K562 (cell line): ENCODE data around the gene MDM4. TPM values are rescaled to one million over a fixed set of nuclear protein-coding genes. Genes with fewer than 3 reads are reported as not detected.

Experiments used
- ATAC-seq: fragments of 200-7000 bp; cut with Tn5 transposase; 3 replicates; pipeline ENCODE4 v1.9.1; 2020; ENCODE audit warnings: moderate library complexity
- BruUV-seq: library from RNA; stranded (reverse); fragments of 400-500 nt; replicated peaks from 2 replicates; lab custom pipeline; 2021; lab: Mats Ljungman, UMichigan
- CTCF ChIA-PET: fragments of 300-600 bp; formaldehyde crosslinking; extraction: SDS; loops from one replicate; lab custom pipeline; 2021; ENCODE audit warnings: low intra/inter-chr PET ratio; lab: Yijun Ruan, JAX
- POLR2A ChIA-PET: fragments of 300-600, 350-650 bp; sonication (Branson Sonifier 250); formaldehyde crosslinking; extraction: SDS; loops from one replicate; lab custom pipeline; 2021; ENCODE audit warnings: antibody characterized with exemption, inconsistent platforms; lab: Yijun Ruan, JAX
- DNase-seq, 4 experiments: peaks; one replicate each; pipeline versions ENCODE4 v3.0.0 to v3.0.0-alpha.2; 2011 to 2018; ENCODE audit warnings: low spot score in 3 of 4, mixed read lengths in 3 of 4; ENCODE audit errors: extremely low read depth in 1 of 4
- FAIRE-seq: peaks from 2 replicates; lab custom pipeline; 2011; peaks lifted over from hg19 to GRCh38; lab: Jason Lieb, UNC
- H2AFZ ChIP-seq: 2 replicates; pipeline ENCODE4 v1.6.0; 2011; ENCODE audit warnings: low read depth, low read length, control low read depth, inconsistent platforms
- H3K27ac ChIP-seq: fragments of 200-600 bp; 3 replicates; pipeline ENCODE4 v1.8.0; 2011; ENCODE audit warnings: low read depth, mild to moderate bottlenecking, control low read depth, inconsistent platforms, low read length, moderate library complexity, mixed read lengths; ENCODE audit errors: extremely low read depth
- H3K27me3 ChIP-seq, 2 experiments: fragments of 300-600 bp in 1 of 2; 2 replicates in 1 of 2; 3 replicates in 1 of 2; pipeline versions ENCODE4 v1.6.0 to v1.8.0; 2011; ENCODE audit warnings: inconsistent platforms in 2 of 2, low read length in 2 of 2, mild to moderate bottlenecking in 1 of 2, mixed read lengths in 1 of 2, moderate library complexity in 1 of 2; ENCODE audit not compliant: control insufficient read depth in 2 of 2, insufficient read depth in 2 of 2
- H3K36me3 ChIP-seq: fragments of 300-600 bp; 3 replicates; pipeline ENCODE4 v1.8.0; 2011; ENCODE audit warnings: mild to moderate bottlenecking, low read length, inconsistent platforms; ENCODE audit not compliant: control insufficient read depth, insufficient read depth
- H3K4me1 ChIP-seq, 2 experiments: fragments of 200-600 bp in 1 of 2; replicated peaks in 1 of 2; 2 replicates in 1 of 2; 3 replicates in 1 of 2; pipeline versions ENCODE4 v1.5.1 to v1.8.0; 2011; ENCODE audit warnings: inconsistent platforms in 2 of 2, low read length in 2 of 2, mild to moderate bottlenecking in 1 of 2, mixed read lengths in 1 of 2, moderate library complexity in 1 of 2; ENCODE audit not compliant: control insufficient read depth in 2 of 2, insufficient read depth in 2 of 2
- H3K4me2 ChIP-seq: 2 replicates; pipeline ENCODE4 v1.6.1; 2011; ENCODE audit warnings: low read length, control low read depth, inconsistent platforms, mixed read lengths; ENCODE audit not compliant: insufficient read depth
- H3K4me3 ChIP-seq: fragments of 200-600 bp; sonication (generic), shearing (Covaris generic); 2 replicates; pipeline ENCODE4 v1.5.1; 2016; ENCODE audit warnings: control low read depth, inconsistent platforms
- H3K79me2 ChIP-seq: fragments of 200-600 bp; 3 replicates; pipeline ENCODE4 v1.8.0; 2011; ENCODE audit warnings: low read length, inconsistent platforms; ENCODE audit not compliant: control insufficient read depth, insufficient read depth
- H3K9ac ChIP-seq, 2 experiments: 2 replicates each; pipeline versions ENCODE4 v1.6.0 to v1.6.1; 2011; ENCODE audit warnings: low read depth in 2 of 2, low read length in 2 of 2, control low read depth in 1 of 2, inconsistent platforms in 1 of 2, mild to moderate bottlenecking in 1 of 2, mixed read lengths in 1 of 2; ENCODE audit not compliant: insufficient read depth in 1 of 2
- H3K9me1 ChIP-seq: one replicate; pipeline ENCODE4 v1.6.0; 2011; ENCODE audit warnings: inconsistent platforms, mild to moderate bottlenecking, low read length, moderate library complexity; ENCODE audit not compliant: control insufficient read depth, insufficient read depth
- H3K9me3 ChIP-seq: replicated peaks from 2 replicates; pipeline ENCODE4 v1.5.1; 2011; ENCODE audit warnings: low read depth, low read length, inconsistent platforms; ENCODE audit not compliant: control insufficient read depth, insufficient read depth
- H4K20me1 ChIP-seq: replicated peaks from 2 replicates; pipeline ENCODE4 v1.6.1; 2011; ENCODE audit warnings: low read length, inconsistent platforms, mixed read lengths; ENCODE audit not compliant: control insufficient read depth, insufficient read depth
- ARNT ChIP-seq, 2 experiments: fragments of 450-650 bp; IDR thresholded peaks; 2 replicates each; pipeline ENCODE4 v1.6.1; 2016; ENCODE audit warnings: mild to moderate bottlenecking in 1 of 2
- BHLHE40 ChIP-seq: IDR thresholded peaks from 2 replicates; pipeline ENCODE4 v1.6.1; 2011; ENCODE audit warnings: low read length, improper control_type of control experiment
- E2F6 ChIP-seq, 2 experiments: IDR thresholded peaks; 2 replicates each; pipeline ENCODE4 v1.6.1; 2011; ENCODE audit warnings: borderline replicate concordance in 1 of 2, control low read depth in 1 of 2, low read depth in 1 of 2, low read length in 1 of 2, mild to moderate bottlenecking in 1 of 2, mixed read lengths in 1 of 2, moderate library complexity in 1 of 2; ENCODE audit not compliant: insufficient read depth in 1 of 2, insufficient read length in 1 of 2, poor library complexity in 1 of 2, severe bottlenecking in 1 of 2; ENCODE audit errors: extremely low read depth in 1 of 2
- GTF2E2 ChIP-seq: fragments of 200-800 bp; sonication (Bioruptor generic); IDR thresholded peaks from 2 replicates; pipeline ENCODE4 v1.6.1; 2016; ENCODE audit warnings: missing genetic modification characterization, missing compliant biosample characterization
- NCOA2 ChIP-seq, 2 experiments: fragments of 450-650 bp; IDR thresholded peaks; 2 replicates each; pipeline ENCODE4 v1.6.1; 2018; ENCODE audit warnings: mild to moderate bottlenecking in 2 of 2, moderate library complexity in 1 of 2; ENCODE audit not compliant: partially characterized antibody in 2 of 2
- RFX5 ChIP-seq: IDR thresholded peaks from 2 replicates; pipeline ENCODE4 v1.6.1; 2011; ENCODE audit warnings: low read depth, mild to moderate bottlenecking, improper control_type of control experiment, low read length
- ZKSCAN3 ChIP-seq: fragments of 250-450 bp; sonication (Bioruptor Pico); IDR thresholded peaks from 2 replicates; pipeline ENCODE4 v1.4.0; 2020
- ZNF140 ChIP-seq: fragments of 250-450 bp; sonication (Bioruptor Pico); IDR thresholded peaks from 2 replicates; pipeline ENCODE4 v1.8.0; 2021; ENCODE audit warnings: moderate library complexity, mild to moderate bottlenecking, inconsistent platforms
- ZNF174 ChIP-seq: fragments of 250-450 bp; sonication (Bioruptor Pico); IDR thresholded peaks from 2 replicates; pipeline ENCODE4 v1.4.0; 2020; ENCODE audit warnings: mild to moderate bottlenecking
- ZNF766 ChIP-seq: fragments of 200-800 bp; sonication (Bioruptor generic); conservative IDR thresholded peaks from 2 replicates; pipeline ENCODE4 v1.6.1; 2016; ENCODE audit warnings: missing genetic modification characterization, missing compliant biosample characterization
- ZSCAN32 ChIP-seq: fragments of 450-650 bp; formaldehyde crosslinking; IDR thresholded peaks from 2 replicates; pipeline ENCODE4 v1.4.0; 2020; ENCODE audit warnings: mild to moderate bottlenecking, moderate library complexity
- WGBS: fragments of 100-300 bp; shearing (Covaris generic); methylation state at CpG from one replicate; pipeline ENCODE4 v1.1.6; 2016; ENCODE audit warnings: low coverage, mixed read lengths; ENCODE audit not compliant: insufficient coverage; ENCODE audit errors: missing lambda C conversion rate; 5-methylcytosine and 5-hydroxymethylcytosine counted together
- in situ Hi-C: fragments of 300-500 bp; cut with MboI; formaldehyde crosslinking; loops from 4 replicates; pipeline ENCODE4 v1.15.0; 2018; ENCODE audit warnings: inconsistent platforms, mixed read lengths
- intact Hi-C: fragments of 100-400 bp; cut with micrococcal nuclease; formaldehyde crosslinking; loops from 2 replicates; pipeline ENCODE4 v1.14.2; 2022
- polyA plus RNA-seq, 8 experiments: library from polyadenylated mRNA; depleted of rRNA in 4 of 8; stranded (reverse) in 5 of 8; unstranded in 3 of 8; fragments of >200 nt; fragmentation: Nextera tagmentation in 2 of 8; fragmentation: Illumina TruSeq in 1 of 8; extraction: Ambion mirVana in 2 of 8; extraction: Trizol in 1 of 8; gene quantifications; 2 replicates each; pipeline versions ENCODE4 v1.2.1 to v1.2.3, GENCODE V29; 2011 to 2014; ENCODE audit warnings: inconsistent platforms in 1 of 8, missing spikeins in 1 of 8
- total RNA-seq, 7 experiments: library from RNA; depleted of rRNA in 6 of 7; stranded (reverse); fragments of >200 nt in 6 of 7; fragmentation: Illumina TruSeq in 2 of 7; extraction: Trizol in 2 of 7; gene quantifications; 2 replicates each; pipeline versions ENCODE4 v1.2.1 to v1.2.3, GENCODE V29; 2011 to 2021; ENCODE audit warnings: low replicate concordance in 1 of 7
- TF ChIP-seq, protein P1 (sequence below), 2 experiments: fragments of 450-650 bp; IDR thresholded peaks; 2 replicates each; pipeline ENCODE4 v1.6.1; 2018; ENCODE audit warnings: mild to moderate bottlenecking in 2 of 2, low read depth in 1 of 2; ENCODE audit not compliant: partially characterized antibody in 2 of 2
- TF ChIP-seq, protein P2 (sequence below): fragments of 250-450 bp; sonication (Bioruptor Pico); IDR thresholded peaks from 2 replicates; pipeline ENCODE4 v1.4.0; 2020; ENCODE audit warnings: mild to moderate bottlenecking, moderate library complexity
- TF ChIP-seq, protein P3 (sequence below): fragments of 250-450 bp; sonication (Bioruptor Pico); IDR thresholded peaks from 2 replicates; pipeline ENCODE4 v1.5.0; 2021

The MDM4 gene
- total and polyA plus RNA-seq, 9 of the 15 experiments (the other 6 are each of a cell fraction or from before 2014, with no cell fraction given) = 3.3 to 61.7 (median 21.2) TPM

DNA sequence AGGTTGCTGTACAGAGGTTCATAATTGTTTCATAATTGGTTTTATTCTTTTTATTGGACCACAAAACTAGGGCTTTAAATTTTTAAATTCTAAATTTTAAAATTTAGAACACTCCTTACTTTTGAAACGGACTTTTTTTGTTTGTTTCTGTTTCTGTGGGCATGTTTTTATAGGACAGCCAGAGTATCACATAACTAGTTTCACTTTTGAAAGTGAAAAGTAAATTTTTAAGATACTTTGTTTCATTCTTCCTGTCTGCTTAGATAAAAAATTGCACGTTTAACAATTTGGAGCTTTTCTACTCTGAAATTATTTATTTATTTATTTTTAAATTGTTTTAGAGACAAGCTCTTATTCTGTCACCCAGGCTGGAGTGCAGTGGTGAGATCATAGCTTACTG lies 29.7 kb downstream of the MDM4 start:
- no peaks in the 10 kb centered on the region for H3K27me3 ChIP-seq
- POLR2A ChIA-PET = interaction anchor here (0.6 to 3.1 kb wide), 8 partner anchors 9 to 29 kb away, joined by 3 to 11 read pairs (median 4); partner anchors contain the start of gene MDM4
- H3K36me3 ChIP-seq = peaks cover 98% of the 10 kb centered on the region
- no peak for FAIRE-seq
- BruUV-seq = no TSS peak
- TF ChIP-seq ZSCAN32 (CRISPR knock-in tag) = no peak
- TF ChIP-seq, protein P1, sequence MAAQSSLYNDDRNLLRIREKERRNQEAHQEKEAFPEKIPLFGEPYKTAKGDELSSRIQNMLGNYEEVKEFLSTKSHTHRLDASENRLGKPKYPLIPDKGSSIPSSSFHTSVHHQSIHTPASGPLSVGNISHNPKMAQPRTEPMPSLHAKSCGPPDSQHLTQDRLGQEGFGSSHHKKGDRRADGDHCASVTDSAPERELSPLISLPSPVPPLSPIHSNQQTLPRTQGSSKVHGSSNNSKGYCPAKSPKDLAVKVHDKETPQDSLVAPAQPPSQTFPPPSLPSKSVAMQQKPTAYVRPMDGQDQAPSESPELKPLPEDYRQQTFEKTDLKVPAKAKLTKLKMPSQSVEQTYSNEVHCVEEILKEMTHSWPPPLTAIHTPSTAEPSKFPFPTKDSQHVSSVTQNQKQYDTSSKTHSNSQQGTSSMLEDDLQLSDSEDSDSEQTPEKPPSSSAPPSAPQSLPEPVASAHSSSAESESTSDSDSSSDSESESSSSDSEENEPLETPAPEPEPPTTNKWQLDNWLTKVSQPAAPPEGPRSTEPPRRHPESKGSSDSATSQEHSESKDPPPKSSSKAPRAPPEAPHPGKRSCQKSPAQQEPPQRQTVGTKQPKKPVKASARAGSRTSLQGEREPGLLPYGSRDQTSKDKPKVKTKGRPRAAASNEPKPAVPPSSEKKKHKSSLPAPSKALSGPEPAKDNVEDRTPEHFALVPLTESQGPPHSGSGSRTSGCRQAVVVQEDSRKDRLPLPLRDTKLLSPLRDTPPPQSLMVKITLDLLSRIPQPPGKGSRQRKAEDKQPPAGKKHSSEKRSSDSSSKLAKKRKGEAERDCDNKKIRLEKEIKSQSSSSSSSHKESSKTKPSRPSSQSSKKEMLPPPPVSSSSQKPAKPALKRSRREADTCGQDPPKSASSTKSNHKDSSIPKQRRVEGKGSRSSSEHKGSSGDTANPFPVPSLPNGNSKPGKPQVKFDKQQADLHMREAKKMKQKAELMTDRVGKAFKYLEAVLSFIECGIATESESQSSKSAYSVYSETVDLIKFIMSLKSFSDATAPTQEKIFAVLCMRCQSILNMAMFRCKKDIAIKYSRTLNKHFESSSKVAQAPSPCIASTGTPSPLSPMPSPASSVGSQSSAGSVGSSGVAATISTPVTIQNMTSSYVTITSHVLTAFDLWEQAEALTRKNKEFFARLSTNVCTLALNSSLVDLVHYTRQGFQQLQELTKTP (IDR thresholded peaks at IDR 0.05; ENCODE audit: low read depth in 1 of 2, partially characterized antibody in 2 of 2) = no peak
- TF ChIP-seq E2F6 (IDR thresholded peaks at IDR 0.05; ENCODE audit: borderline replicate concordance in 1 of 2, extremely low read depth in 1 of 2, insufficient read depth in 1 of 2, insufficient read length in 1 of 2, low read depth in 1 of 2, low read length in 1 of 2, poor library complexity in 1 of 2, severe bottlenecking in 1 of 2) = no peak
- TF ChIP-seq RFX5 = no peak
- TF ChIP-seq, protein P2, sequence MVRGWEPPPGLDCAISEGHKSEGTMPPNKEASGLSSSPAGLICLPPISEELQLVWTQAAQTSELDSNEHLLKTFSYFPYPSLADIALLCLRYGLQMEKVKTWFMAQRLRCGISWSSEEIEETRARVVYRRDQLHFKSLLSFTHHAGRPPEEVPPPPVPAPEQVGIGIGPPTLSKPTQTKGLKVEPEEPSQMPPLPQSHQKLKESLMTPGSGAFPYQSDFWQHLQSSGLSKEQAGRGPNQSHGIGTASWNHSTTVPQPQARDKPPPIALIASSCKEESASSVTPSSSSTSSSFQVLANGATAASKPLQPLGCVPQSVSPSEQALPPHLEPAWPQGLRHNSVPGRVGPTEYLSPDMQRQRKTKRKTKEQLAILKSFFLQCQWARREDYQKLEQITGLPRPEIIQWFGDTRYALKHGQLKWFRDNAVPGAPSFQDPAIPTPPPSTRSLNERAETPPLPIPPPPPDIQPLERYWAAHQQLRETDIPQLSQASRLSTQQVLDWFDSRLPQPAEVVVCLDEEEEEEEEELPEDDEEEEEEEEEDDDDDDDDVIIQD (CRISPR knock-in tag) = no peak
- no peak for TF ChIP-seq NCOA2 (IDR thresholded peaks at IDR 0.05; ENCODE audit: partially characterized antibody in 2 of 2)
- TF ChIP-seq GTF2E2 = no peak
- no peak for TF ChIP-seq ZNF766 (CRISPR knock-in tag)
- no peak for TF ChIP-seq BHLHE40
- TF ChIP-seq, protein P3, sequence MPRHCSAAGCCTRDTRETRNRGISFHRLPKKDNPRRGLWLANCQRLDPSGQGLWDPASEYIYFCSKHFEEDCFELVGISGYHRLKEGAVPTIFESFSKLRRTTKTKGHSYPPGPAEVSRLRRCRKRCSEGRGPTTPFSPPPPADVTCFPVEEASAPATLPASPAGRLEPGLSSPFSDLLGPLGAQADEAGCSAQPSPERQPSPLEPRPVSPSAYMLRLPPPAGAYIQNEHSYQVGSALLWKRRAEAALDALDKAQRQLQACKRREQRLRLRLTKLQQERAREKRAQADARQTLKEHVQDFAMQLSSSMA (CRISPR knock-in tag) = no peak
- TF ChIP-seq ARNT (IDR thresholded peaks at IDR 0.05) = no peak
- no peak for TF ChIP-seq ZNF140 (CRISPR knock-in tag)
- TF ChIP-seq ZKSCAN3 = no peak
- TF ChIP-seq ZNF174 (CRISPR knock-in tag) = no peak
- TF ChIP-seq, all 486 proteins: peak for 0
- in situ Hi-C loops = no loop called here
- no peak overlapping the region for H3K4me2 ChIP-seq
- H4K20me1 ChIP-seq = no peaks in the 10 kb centered on the region; the same call in 1 of the 2 replicates
- H3K9me1 ChIP-seq = no peaks in the 10 kb centered on the region
- intact Hi-C loops = no loop called here
- ATAC-seq = no peak
- H3K79me2 ChIP-seq = no peaks in the 10 kb centered on the region
- no peaks in the 10 kb centered on the region for H3K4me1 ChIP-seq
- no peak overlapping the region for H2AFZ ChIP-seq
- WGBS = 78% methylated on average over 2 of the region's 2 CpGs
- DNase-seq = no peak
- CTCF ChIA-PET = no interaction called here
- H3K4me3 ChIP-seq = no peak overlapping the region
- no peaks in the 10 kb centered on the region for H3K9me3 ChIP-seq
- no peak overlapping the region for H3K27ac ChIP-seq
- H3K9ac ChIP-seq = no peak overlapping the region
